Osteoblast (primary cell): Measurements from ENCODE around the gene SCN4B. TPM values are rescaled to one million over a fixed set of nuclear protein-coding genes. Genes with fewer than 3 reads are reported as not detected.

Experiments used
- DNase-seq: peaks from one replicate; pipeline ENCODE4 v3.0.0; 2011; ENCODE audit warnings: low spot score, mixed read lengths; ENCODE audit not compliant: insufficient read length; ENCODE audit errors: missing footprints
- H2AFZ ChIP-seq: 2 replicates; pipeline ENCODE4 v1.6.0; 2011; ENCODE audit warnings: mild to moderate bottlenecking, low read length
- H3K27ac ChIP-seq: 2 replicates; pipeline ENCODE4 v1.5.1; 2011; ENCODE audit warnings: mild to moderate bottlenecking, low read depth, low read length, moderate library complexity
- H3K27me3 ChIP-seq: 2 replicates; pipeline ENCODE4 v1.6.0; 2012; ENCODE audit warnings: mild to moderate bottlenecking, control low read depth, inconsistent platforms, low read length, moderate library complexity; ENCODE audit not compliant: insufficient read depth
- H3K36me3 ChIP-seq: 2 replicates; pipeline ENCODE4 v1.5.1; 2011; ENCODE audit warnings: mild to moderate bottlenecking, low read length, control low read depth, moderate library complexity; ENCODE audit not compliant: insufficient read depth
- H3K4me1 ChIP-seq: 2 replicates; pipeline ENCODE4 v1.5.1; 2011; ENCODE audit warnings: mild to moderate bottlenecking, low read length, control low read depth, moderate library complexity; ENCODE audit not compliant: insufficient read depth
- H3K4me2 ChIP-seq: 2 replicates; pipeline ENCODE4 v1.6.0; 2011; ENCODE audit warnings: mild to moderate bottlenecking, low read length; ENCODE audit not compliant: insufficient read depth
- H3K4me3 ChIP-seq: fragments of 200-600 bp; sonication (generic); 3 replicates; pipeline ENCODE4 v1.5.1; 2012; ENCODE audit warnings: mild to moderate bottlenecking, low read length, inconsistent platforms; ENCODE audit not compliant: insufficient read depth
- H3K79me2 ChIP-seq: 2 replicates; pipeline ENCODE4 v1.6.0; 2012; ENCODE audit warnings: mild to moderate bottlenecking, low read length, control low read depth, inconsistent platforms; ENCODE audit not compliant: insufficient read depth
- H3K9me3 ChIP-seq: 2 replicates; pipeline ENCODE4 v1.5.1; 2011; ENCODE audit warnings: low read depth, low read length, control low read depth
- H4K20me1 ChIP-seq: 2 replicates; pipeline ENCODE4 v1.6.0; 2012; ENCODE audit warnings: mild to moderate bottlenecking, low read length, control low read depth; ENCODE audit not compliant: insufficient read depth
- CTCF ChIP-seq: IDR thresholded peaks from 2 replicates; pipeline ENCODE4 v1.5.1; 2011; ENCODE audit warnings: mild to moderate bottlenecking, low read depth, low read length, moderate library complexity; ENCODE audit errors: extremely low read depth
- total RNA-seq: library from RNA; depleted of rRNA; stranded (reverse); fragments of >200 nt; gene quantifications from 2 replicates; pipeline ENCODE4 v1.2.3, GENCODE V29; 2012

Gene SCN4B
- total RNA-seq, 1 donor, result 0.36 TPM

DNA sequence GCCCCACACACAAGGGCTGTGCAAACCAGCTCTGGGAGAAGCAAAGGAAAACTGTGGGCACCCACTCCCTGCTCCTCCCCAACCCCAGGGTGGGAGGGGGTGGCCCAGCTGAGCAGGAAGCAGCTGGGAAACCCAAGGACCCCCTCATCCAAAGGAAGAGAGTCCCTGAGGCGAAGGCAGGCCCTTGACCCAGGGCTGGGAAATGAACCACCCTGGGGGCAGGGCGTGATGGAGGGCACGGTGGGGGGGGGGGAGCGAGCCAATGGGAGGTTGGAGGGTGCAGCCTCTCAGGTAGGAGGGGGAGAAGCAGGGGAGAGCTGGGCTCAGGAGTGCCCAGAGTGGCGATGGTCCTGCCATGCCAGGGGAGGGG is 16.8 kb downstream of the SCN4B start:
- Histone ChIP-seq H3K27me3 (no peaks in the 10 kb centered on the region), H3K27ac (no peak overlapping the region), H3K4me2 (no peak overlapping the region), H3K79me2 (no peaks in the 10 kb centered on the region), H3K4me1 (no peaks in the 10 kb centered on the region), H4K20me1 (no peaks in the 10 kb centered on the region), H3K4me3 (no peak overlapping the region), H3K36me3 (no peaks in the 10 kb centered on the region), H2AFZ (no peak overlapping the region), H3K9me3 (no peaks in the 10 kb centered on the region)
- peak; percentile 60 for DNase-seq
- no peak for TF ChIP-seq CTCF

GRCh38 chr11:118135051-118135795 is 17.4 kb downstream of the SCN4B start:
- Histone ChIP-seq H3K4me3 (no peak overlapping the region), H2AFZ (no peak overlapping the region), H3K79me2 (no peaks in the 10 kb centered on the region), H3K4me1 (no peaks in the 10 kb centered on the region), H3K27me3 (no peaks in the 10 kb centered on the region), H3K27ac (no peak overlapping the region), H4K20me1 (no peaks in the 10 kb centered on the region), H3K36me3 (no peaks in the 10 kb centered on the region), H3K9me3 (no peaks in the 10 kb centered on the region), H3K4me2 (no peak overlapping the region)
- TF ChIP-seq CTCF, result no peak
- DNase-seq, result peak; percentile 53

DNA sequence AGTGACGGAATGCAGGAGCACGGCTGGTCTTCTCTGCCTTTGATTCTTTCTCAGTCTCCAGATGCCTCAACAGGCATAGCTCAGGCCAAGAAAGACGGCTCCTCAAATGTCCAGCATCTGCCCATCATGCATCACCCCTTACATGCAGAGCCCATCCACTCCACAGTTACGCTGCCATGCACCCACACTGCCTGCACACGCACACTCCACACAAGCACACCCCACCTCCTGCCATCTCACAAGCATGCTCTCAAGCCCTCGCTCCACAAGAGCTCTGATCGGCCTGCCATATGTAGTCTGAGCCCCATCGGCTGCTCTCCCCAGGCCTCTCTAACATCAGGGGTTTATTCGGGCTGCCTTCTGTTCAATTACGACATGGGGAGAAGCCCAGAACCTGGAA is 18.8 kb downstream of the SCN4B start:
- Histone ChIP-seq H3K27ac (no peak overlapping the region), H4K20me1 (no peaks in the 10 kb centered on the region), H2AFZ (no peak overlapping the region), H3K4me2 (no peak overlapping the region), H3K27me3 (peaks cover under 1% of the 10 kb centered on the region), H3K4me1 (no peaks in the 10 kb centered on the region), H3K9me3 (no peaks in the 10 kb centered on the region), H3K36me3 (no peaks in the 10 kb centered on the region), H3K79me2 (no peaks in the 10 kb centered on the region), H3K4me3 (no peak overlapping the region)
- DNase-seq, result no peak
- no peak for TF ChIP-seq CTCF

GRCh38 chr11:118132385-118133151 is 20.1 kb downstream of the SCN4B start:
- no peaks in the 10 kb centered on the region for H3K4me1 ChIP-seq
- no peak overlapping the region for H2AFZ ChIP-seq
- H3K27me3 ChIP-seq, result peaks cover 3% of the 10 kb centered on the region
- no peak overlapping the region for H3K4me3 ChIP-seq
- H3K4me2 ChIP-seq, result no peak overlapping the region
- no peaks in the 10 kb centered on the region for H3K79me2 ChIP-seq
- no peaks in the 10 kb centered on the region for H3K36me3 ChIP-seq
- DNase-seq, result no peak
- H3K9me3 ChIP-seq, result no peaks in the 10 kb centered on the region
- no peaks in the 10 kb centered on the region for H4K20me1 ChIP-seq
- H3K27ac ChIP-seq, result no peak overlapping the region
- TF ChIP-seq CTCF, result no peak
